ENCODE data around the gene POR.
A peak's percentile ranks its signal among the peaks of the same experiment; 100 is the strongest.

Gene POR

GRCh38 chr7:75948179-75948578 is 33.2 kb downstream of the POR start:
- Histone ChIP-seq H4K20me1 (peaks cover 56% of the 10 kb centered on the region; the same call in 1 of the 2 replicates), H3K9ac (no peak overlapping the region), H3K27me3 (no peaks in the 10 kb centered on the region), H3K27ac (no peak overlapping the region), H3K36me3 (no peaks in the 10 kb centered on the region), H3K4me3 (no peak overlapping the region), H3K4me1 (no peaks in the 10 kb centered on the region), H3K4me2 (no peak overlapping the region), H3K9me3 (no peaks in the 10 kb centered on the region)
- no peak for TF ChIP-seq Cebpa-rat (IDR thresholded peaks at IDR 0.05)

DNA sequence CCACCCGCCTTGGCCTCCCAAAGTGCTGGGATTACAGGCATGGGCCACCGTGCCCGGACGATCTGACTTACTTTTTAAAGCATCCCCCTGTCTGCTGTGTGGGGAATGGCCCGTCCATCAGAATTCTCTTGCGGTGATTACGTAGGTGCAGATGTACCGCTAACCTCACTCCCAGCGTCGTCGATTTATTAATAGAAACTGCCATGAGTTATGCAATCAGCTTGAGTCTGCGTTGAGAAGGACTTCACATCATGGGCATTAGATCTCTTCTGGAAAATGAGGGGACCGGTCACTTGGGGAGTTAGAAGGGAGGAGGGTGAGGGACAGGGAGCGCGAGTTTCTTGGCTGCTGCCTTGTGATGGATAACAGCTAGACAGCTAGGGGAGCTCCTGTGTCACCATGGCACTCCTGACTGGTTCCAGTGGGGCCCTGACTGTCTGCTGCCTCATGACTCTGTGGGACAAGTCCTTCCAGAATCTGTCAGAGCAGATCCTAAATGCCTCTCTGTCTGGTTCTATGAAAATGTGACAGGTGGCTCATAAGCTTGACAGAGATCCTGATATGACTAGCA is 35.2 kb downstream of the POR start:
- peaks cover 4% of the 10 kb centered on the region for H3K4me1 ChIP-seq
- no peak for TF ChIP-seq Cebpa-rat (IDR thresholded peaks at IDR 0.05)
- no peak overlapping the region for H3K4me3 ChIP-seq
- no peak overlapping the region for H3K27ac ChIP-seq
- peaks cover 19% of the 10 kb centered on the region for H3K36me3 ChIP-seq
- H3K9me3 ChIP-seq, result no peaks in the 10 kb centered on the region
- H3K4me2 ChIP-seq, result no peak overlapping the region
- no peaks in the 10 kb centered on the region for H3K27me3 ChIP-seq
- H3K9ac ChIP-seq, result no peak overlapping the region
- H4K20me1 ChIP-seq, result peaks cover 73% of the 10 kb centered on the region

GRCh38 chr7:75951506-75951905 is 36.6 kb downstream of the POR start:
- H3K4me2 ChIP-seq, result no peak overlapping the region
- H3K27ac ChIP-seq, result no peak overlapping the region
- H3K27me3 ChIP-seq, result no peaks in the 10 kb centered on the region
- H3K4me3 ChIP-seq, result no peak overlapping the region
- no peak for TF ChIP-seq Cebpa-rat (IDR thresholded peaks at IDR 0.05)
- no peaks in the 10 kb centered on the region for H3K9me3 ChIP-seq
- peaks cover 73% of the 10 kb centered on the region for H4K20me1 ChIP-seq
- H3K36me3 ChIP-seq, result peaks cover 32% of the 10 kb centered on the region
- peaks cover 9% of the 10 kb centered on the region for H3K4me1 ChIP-seq
- H3K9ac ChIP-seq, result no peak overlapping the region

DNA sequence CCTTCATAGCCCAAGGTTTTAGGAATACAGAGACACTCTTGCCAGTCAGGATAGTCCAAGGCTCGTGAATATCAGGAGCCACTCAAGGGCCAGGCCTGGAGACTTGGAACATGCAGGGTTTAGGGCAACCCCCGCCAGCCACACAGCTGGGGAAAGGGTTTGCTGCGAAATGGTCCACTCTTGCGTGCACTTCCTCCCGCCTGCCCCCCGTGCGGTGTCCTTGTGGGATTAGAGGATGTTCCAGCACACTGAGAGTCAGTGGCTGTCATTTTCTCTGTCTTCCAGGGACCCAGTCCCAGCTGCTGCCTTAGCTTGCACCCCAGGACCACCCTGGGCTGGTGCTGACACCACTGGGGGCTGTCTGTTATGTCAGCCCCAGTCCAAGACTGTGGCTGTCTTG is 38.5 kb downstream of the POR start:
- Histone ChIP-seq H3K9me3 (no peaks in the 10 kb centered on the region), H3K27me3 (no peaks in the 10 kb centered on the region)

DNA sequence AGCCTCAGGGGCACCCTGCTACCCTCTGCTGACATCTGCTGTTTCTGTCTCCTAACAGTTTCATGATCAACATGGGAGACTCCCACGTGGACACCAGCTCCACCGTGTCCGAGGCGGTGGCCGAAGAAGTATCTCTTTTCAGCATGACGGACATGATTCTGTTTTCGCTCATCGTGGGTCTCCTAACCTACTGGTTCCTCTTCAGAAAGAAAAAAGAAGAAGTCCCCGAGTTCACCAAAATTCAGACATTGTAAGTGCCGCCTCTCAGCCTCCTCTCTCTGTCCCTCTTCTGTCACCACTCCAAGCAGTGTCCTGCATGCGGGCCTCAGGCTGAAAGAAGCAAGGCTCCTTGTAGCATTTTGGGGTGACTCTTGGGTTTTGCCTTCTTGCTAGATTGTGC is 39.0 kb downstream of the POR start:
- Histone ChIP-seq H3K27ac (no peak overlapping the region), H3K4me2 (no peak overlapping the region), H3K4me3 (no peak overlapping the region), H4K20me1 (peaks cover 50% of the 10 kb centered on the region), H3K4me1 (peaks cover 9% of the 10 kb centered on the region), H3K9ac (no peak overlapping the region), H3K36me3 (peaks cover 56% of the 10 kb centered on the region), H3K27me3 (no peaks in the 10 kb centered on the region), H3K9me3 (no peaks in the 10 kb centered on the region)
- TF ChIP-seq Cebpa-rat (IDR thresholded peaks at IDR 0.05), result no peak

More for the DNA sequence above, 38.5 kb downstream of the POR start:
- H3K4me3 ChIP-seq, result no peak overlapping the region
- TF ChIP-seq Cebpa-rat (IDR thresholded peaks at IDR 0.05), result no peak
- H4K20me1 ChIP-seq, result peaks cover 56% of the 10 kb centered on the region
- H3K4me1 ChIP-seq, result peaks cover 9% of the 10 kb centered on the region
- no peak overlapping the region for H3K9ac ChIP-seq
- no peak overlapping the region for H3K27ac ChIP-seq
- peaks cover 51% of the 10 kb centered on the region for H3K36me3 ChIP-seq
- H3K4me2 ChIP-seq, result no peak overlapping the region

DNA sequence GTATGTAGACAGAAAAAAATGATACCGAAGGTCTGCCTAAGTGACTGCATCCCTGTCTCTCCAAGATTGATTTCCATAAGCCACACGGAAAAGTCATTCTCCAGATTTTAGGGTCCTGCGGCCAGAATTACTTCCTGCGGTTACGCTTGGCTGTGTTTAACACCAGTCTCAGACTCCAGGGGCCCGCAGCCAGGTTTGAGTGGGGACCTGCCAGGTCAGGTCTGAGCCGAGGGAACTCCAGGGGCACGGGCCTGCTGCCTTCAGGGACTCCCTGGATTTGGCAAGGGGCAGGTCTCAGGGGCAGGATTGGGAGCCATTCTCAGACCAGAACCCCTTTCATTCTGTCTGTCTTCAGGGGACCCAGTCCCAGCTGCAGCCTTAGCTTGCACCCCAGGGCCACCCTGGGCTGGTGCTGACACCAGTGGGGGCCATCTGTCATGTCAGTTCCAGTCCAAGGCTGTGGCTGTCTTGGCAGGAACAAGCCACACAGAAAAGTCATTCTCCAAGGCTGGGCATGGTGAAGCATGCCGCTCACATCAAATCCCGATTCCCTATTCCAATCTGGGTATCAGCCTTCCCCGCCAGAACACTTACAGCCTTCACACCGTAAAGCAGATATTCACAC is 40.5 kb downstream of the POR start:
- peaks cover 16% of the 10 kb centered on the region for H3K4me1 ChIP-seq
- peaks cover 67% of the 10 kb centered on the region for H3K36me3 ChIP-seq
- peaks cover 38% of the 10 kb centered on the region for H4K20me1 ChIP-seq
- no peak for TF ChIP-seq Cebpa-rat (IDR thresholded peaks at IDR 0.05)
- peak overlapping the region; percentile 32 for H3K4me2 ChIP-seq
- H3K9me3 ChIP-seq, result no peaks in the 10 kb centered on the region
- H3K4me3 ChIP-seq, result no peak overlapping the region
- no peak overlapping the region for H3K9ac ChIP-seq
- no peaks in the 10 kb centered on the region for H3K27me3 ChIP-seq
- H3K27ac ChIP-seq, result no peak overlapping the region

DNA sequence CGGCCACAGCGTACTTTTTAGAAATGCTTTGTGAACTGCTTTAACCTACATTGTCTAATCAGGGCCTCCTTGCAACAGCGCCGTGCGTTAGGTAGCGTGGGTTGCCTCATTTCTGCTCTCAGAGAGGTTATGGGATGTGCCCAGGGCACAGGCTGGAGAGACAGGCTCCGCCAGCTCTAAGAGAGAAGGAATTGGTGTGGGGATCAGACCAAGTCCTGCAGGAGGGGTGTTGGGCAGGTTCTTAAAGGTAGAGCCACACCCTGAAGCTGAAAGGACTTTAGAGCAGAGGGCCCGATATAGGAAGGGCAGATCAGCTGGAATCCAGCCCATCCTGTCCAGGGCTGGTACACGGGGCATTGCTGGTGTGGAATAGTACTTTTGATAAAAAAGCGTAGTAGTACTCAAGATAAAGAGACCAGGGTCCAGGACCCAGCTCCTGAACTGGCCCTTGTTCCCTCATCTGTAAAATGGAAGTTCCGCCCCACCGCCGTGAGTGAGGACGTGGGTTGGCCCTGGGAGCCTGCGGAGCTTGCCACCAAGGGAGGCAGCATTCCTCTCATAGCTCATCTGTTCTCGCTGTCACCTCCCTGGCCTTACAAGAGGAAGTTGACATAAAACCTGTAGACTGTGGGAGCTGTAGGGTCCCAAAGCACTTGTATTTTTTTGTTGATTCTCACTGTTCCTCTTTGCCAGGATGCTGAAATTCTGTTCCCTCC is 42.2 kb downstream of the POR start:
- Histone ChIP-seq H3K4me2 (no peak overlapping the region), H3K4me1 (peaks cover 22% of the 10 kb centered on the region), H4K20me1 (peaks cover 40% of the 10 kb centered on the region), H3K27ac (no peak overlapping the region), H3K4me3 (no peak overlapping the region), H3K36me3 (peaks cover 80% of the 10 kb centered on the region), H3K9me3 (no peaks in the 10 kb centered on the region), H3K27me3 (no peaks in the 10 kb centered on the region), H3K9ac (no peak overlapping the region)
- no peak for TF ChIP-seq Cebpa-rat (IDR thresholded peaks at IDR 0.05)

GRCh38 chr7:75958802-75959543 is 44.0 kb downstream of the POR start:
- H3K36me3 ChIP-seq, result peaks cover 80% of the 10 kb centered on the region
- no peak overlapping the region for H3K4me2 ChIP-seq
- peaks cover 40% of the 10 kb centered on the region for H4K20me1 ChIP-seq
- no peak overlapping the region for H3K4me3 ChIP-seq
- peaks cover 30% of the 10 kb centered on the region for H3K4me1 ChIP-seq
- no peak overlapping the region for H3K27ac ChIP-seq
- H3K9ac ChIP-seq, result no peak overlapping the region
- no peak for TF ChIP-seq Cebpa-rat (IDR thresholded peaks at IDR 0.05)
- no peaks in the 10 kb centered on the region for H3K9me3 ChIP-seq
- no peaks in the 10 kb centered on the region for H3K27me3 ChIP-seq

- Histone ChIP-seq H3K9ac (no peak overlapping the region), H3K27me3 (no peaks in the 10 kb centered on the region), H3K9me3 (no peaks in the 10 kb centered on the region), H3K27ac (no peak overlapping the region), H4K20me1 (peaks cover 26% of the 10 kb centered on the region), H3K36me3 (peaks cover 72% of the 10 kb centered on the region), H3K4me1 (peaks cover 24% of the 10 kb centered on the region), H3K4me3 (no peak overlapping the region), H3K4me2 (peak overlapping the region; percentile 21; the same call in 1 of the 2 replicates)
- TF ChIP-seq Cebpa-rat (IDR thresholded peaks at IDR 0.05), result no peak
Observed at GRCh38 chr7:75960372-75960771, 45.4 kb downstream of the POR start.

- H3K9ac ChIP-seq, result no peak overlapping the region
- peaks cover 27% of the 10 kb centered on the region for H3K4me1 ChIP-seq
- H3K4me2 ChIP-seq, result no peak overlapping the region
- no peaks in the 10 kb centered on the region for H3K27me3 ChIP-seq
- TF ChIP-seq Cebpa-rat (IDR thresholded peaks at IDR 0.05), result no peak
- H3K36me3 ChIP-seq, result peaks cover 70% of the 10 kb centered on the region
- no peak overlapping the region for H3K27ac ChIP-seq
- H4K20me1 ChIP-seq, result peaks cover 22% of the 10 kb centered on the region
- H3K9me3 ChIP-seq, result no peaks in the 10 kb centered on the region
- H3K4me3 ChIP-seq, result no peak overlapping the region
Observed at GRCh38 chr7:75961218-75961617, 46.3 kb downstream of the POR start.
